ENCODE data around the gene CAPZA1. TPM values are rescaled to one million over a fixed set of nuclear protein-coding genes. Genes with fewer than 3 reads are reported as not detected.
"Not testable (repeated sequence)": the region's sequence is repeated elsewhere in the genome, so short reads cannot be mapped to it uniquely, and the experiment has no call there.

CAPZA1 gene
- total and polyA plus RNA-seq, 12 donors, result 60.1 to 178 (median 94.0) TPM

DNA sequence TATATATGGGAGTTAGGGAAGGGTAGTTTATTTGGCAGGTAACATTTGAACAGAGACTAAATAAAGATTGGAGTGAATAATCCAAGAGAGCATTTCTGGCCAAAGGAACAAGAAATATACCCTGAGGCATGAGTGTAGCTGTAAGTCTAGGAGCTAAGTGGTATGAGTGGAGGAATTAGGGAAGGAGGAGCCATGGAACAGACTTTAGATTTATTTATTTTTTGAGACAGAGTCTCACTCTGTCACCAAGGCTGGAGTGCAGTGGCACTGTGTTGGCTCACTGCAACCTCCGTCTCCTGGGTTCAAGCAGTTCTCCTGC is 18.4 kb downstream of the CAPZA1 start:
- Histone ChIP-seq H3K36me3 (replicated peaks in 1 of 2) (no peaks in the 10 kb centered on the region), H3K4me3 (no peak overlapping the region), H3K27me3 (no peaks in the 10 kb centered on the region), H3K9me3 (replicated peaks in 1 of 3) (no peaks in the 10 kb centered on the region), H3K4me1 (replicated peaks in 1 of 2) (peaks cover 20 to 56% of the 10 kb centered on the region in 2 donors), H3K27ac (peak overlapping the region in 1 of 5 donors; percentile 59)
- 90 to 100% (median 100%) methylated on average over 1 of the region's 1 CpG for WGBS, 4 donors
- TF ChIP-seq, protein P1, sequence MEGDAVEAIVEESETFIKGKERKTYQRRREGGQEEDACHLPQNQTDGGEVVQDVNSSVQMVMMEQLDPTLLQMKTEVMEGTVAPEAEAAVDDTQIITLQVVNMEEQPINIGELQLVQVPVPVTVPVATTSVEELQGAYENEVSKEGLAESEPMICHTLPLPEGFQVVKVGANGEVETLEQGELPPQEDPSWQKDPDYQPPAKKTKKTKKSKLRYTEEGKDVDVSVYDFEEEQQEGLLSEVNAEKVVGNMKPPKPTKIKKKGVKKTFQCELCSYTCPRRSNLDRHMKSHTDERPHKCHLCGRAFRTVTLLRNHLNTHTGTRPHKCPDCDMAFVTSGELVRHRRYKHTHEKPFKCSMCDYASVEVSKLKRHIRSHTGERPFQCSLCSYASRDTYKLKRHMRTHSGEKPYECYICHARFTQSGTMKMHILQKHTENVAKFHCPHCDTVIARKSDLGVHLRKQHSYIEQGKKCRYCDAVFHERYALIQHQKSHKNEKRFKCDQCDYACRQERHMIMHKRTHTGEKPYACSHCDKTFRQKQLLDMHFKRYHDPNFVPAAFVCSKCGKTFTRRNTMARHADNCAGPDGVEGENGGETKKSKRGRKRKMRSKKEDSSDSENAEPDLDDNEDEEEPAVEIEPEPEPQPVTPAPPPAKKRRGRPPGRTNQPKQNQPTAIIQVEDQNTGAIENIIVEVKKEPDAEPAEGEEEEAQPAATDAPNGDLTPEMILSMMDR (IDR thresholded peaks at IDR 0.05), result no peak
- TF ChIP-seq POLR2A (IDR thresholded peaks at IDR 0.05), result no peak
- intact Hi-C loops (cut with DNase I), result no loop called here
- DNase-seq, result no peak

DNA sequence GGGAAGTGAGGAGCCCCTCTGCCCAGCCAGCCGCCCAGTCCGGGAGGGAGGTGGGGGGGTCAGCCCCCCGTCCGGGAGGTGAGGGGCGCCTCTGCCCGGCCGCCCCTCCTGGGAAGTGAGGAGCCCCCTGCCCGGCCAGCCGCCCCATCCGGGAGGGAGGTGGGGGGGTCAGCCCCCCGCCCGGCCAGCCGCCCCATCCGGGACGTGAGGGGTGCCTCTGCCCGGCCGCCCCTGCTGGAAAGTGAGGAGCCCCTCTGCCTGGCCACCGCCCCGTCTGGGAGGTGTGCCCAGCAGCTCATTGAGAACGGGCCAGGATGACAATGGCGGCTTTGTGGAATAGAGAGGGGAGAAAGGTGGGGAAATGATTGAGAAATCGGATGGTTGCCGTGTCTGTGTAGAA is 20.8 kb downstream of the CAPZA1 start:
- WGBS, 4 donors, result 75 to 93% (median 86%) methylated on average over 6 to 23 of the region's 23 CpGs
- DNase-seq; H3K4me3 ChIP-seq; H3K36me3 ChIP-seq (replicated peaks in 1 of 2); H3K27me3 ChIP-seq; intact Hi-C loops (cut with DNase I); H3K9me3 ChIP-seq (replicated peaks in 1 of 3); H3K27ac ChIP-seq: not testable (repeated sequence)
- H3K4me1 ChIP-seq (replicated peaks in 1 of 2), result peaks cover 20 to 38% of the 10 kb centered on the region in 2 donors

DNA sequence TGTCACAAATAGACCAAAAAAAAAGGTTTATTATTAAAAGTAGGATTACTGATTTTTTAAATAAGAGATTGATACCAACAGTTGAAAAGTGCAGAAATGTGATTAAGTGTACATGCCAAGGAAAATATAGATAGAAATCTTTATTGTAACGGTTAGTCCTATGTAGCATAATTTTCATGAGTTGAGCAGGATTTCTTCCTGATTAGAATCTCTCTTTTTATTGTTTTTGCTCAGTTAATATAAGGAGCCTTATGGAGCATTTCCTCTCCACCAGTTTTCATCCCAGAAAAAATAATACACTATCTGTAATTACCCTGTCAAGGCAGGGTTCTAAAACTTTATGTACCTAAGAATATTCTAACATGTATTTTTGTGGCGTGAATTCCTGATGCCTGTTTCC is 23.4 kb downstream of the CAPZA1 start:
- H3K27ac ChIP-seq, result no peak overlapping the region
- TF ChIP-seq, protein P1 (IDR thresholded peaks at IDR 0.05), result no peak
- TF ChIP-seq POLR2A (IDR thresholded peaks at IDR 0.05), result no peak

DNA sequence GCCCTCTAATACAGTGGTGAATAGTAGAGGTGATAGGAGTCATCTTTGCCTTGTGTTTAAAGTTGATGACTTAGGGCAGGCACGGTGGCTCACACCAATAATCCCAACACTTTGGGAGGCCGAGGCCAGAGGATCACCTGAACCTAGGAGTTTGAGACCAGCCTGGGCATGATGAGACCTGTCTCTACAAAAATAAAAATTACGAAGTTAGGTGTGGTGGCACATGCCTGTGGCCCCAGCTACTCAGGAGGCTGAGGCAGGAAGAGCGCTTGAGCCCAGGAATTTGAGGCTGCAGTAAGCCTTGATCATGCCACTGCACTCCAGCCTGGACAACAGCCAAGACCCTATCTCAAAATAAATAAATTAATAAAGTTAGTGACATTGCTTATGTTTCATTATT is 26.6 kb downstream of the CAPZA1 start:
- H3K27me3 ChIP-seq, result no peaks in the 10 kb centered on the region
- H3K4me1 ChIP-seq (replicated peaks in 1 of 2), result peaks cover 0 to 17% of the 10 kb centered on the region in 2 donors
- WGBS, 4 donors, result 93 to 98% (median 94%) methylated on average over 4 of the region's 4 CpGs
- H3K27ac ChIP-seq, result no peak overlapping the region
- intact Hi-C loops (cut with DNase I), result no loop called here
- no peak overlapping the region for H3K4me3 ChIP-seq
- no peak for DNase-seq
- no peaks in the 10 kb centered on the region for H3K9me3 ChIP-seq (replicated peaks in 1 of 3)
- no peak for TF ChIP-seq POLR2A (IDR thresholded peaks at IDR 0.05)
- TF ChIP-seq, protein P1 (IDR thresholded peaks at IDR 0.05), result no peak
- peaks cover 0 to 15% of the 10 kb centered on the region in 2 donors for H3K36me3 ChIP-seq (replicated peaks in 1 of 2)

More for the DNA sequence above, 23.4 kb downstream of the CAPZA1 start:
- peaks cover 0 to 22% of the 10 kb centered on the region in 2 donors for H3K4me1 ChIP-seq (replicated peaks in 1 of 2)
- H3K36me3 ChIP-seq (replicated peaks in 1 of 2), result peaks cover 0 to 6% of the 10 kb centered on the region in 2 donors
- intact Hi-C loops (cut with DNase I), result no loop called here
- no peak for DNase-seq
- H3K4me3 ChIP-seq, result no peak overlapping the region
- H3K27me3 ChIP-seq, result no peaks in the 10 kb centered on the region
- WGBS, 4 donors, result 79 to 88% (median 85%) methylated on average over 2 of the region's 2 CpGs
- H3K9me3 ChIP-seq (replicated peaks in 1 of 3), result no peaks in the 10 kb centered on the region

DNA sequence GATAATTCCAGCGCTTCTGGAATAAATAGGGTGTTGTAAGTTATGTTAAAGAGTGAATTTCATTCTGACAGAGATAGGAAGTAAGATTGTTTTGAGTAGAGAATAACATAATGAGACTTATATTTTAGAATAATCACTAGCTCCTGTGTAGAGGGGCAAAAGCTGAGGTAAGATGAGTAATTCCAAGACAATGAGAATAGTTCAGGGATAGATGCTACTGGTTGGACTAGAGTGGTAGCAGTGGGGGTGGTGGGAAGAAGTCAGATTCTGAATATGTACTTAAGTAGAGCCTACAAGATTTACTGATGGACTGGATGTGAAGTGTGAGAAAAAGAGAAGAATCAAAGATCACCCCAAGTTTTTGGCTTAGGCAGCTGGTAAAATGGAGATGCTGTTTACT is 31.6 kb downstream of the CAPZA1 start:
- H3K4me3 ChIP-seq, result no peak overlapping the region
- peaks cover 0 to 22% of the 10 kb centered on the region in 2 donors for H3K36me3 ChIP-seq (replicated peaks in 1 of 2)
- H3K9me3 ChIP-seq (replicated peaks in 1 of 3), result no peaks in the 10 kb centered on the region
- DNase-seq, result no peak
- WGBS, 4 donors, result 93 to 100% (median 99%) methylated on average over 1 of the region's 1 CpG
- TF ChIP-seq POLR2A (IDR thresholded peaks at IDR 0.05), result no peak
- TF ChIP-seq, protein P1 (IDR thresholded peaks at IDR 0.05), result no peak
- no peak overlapping the region for H3K27ac ChIP-seq
- intact Hi-C loops (cut with DNase I), result no loop called here
- H3K4me1 ChIP-seq (replicated peaks in 1 of 2), result peaks cover 0 to 10% of the 10 kb centered on the region in 2 donors
- H3K27me3 ChIP-seq, result no peaks in the 10 kb centered on the region

All from adrenal gland (tissue), 12 donors.